Measurements from ENCODE around the gene FBLN1.
"Not testable (repeated sequence)": the region's sequence is repeated elsewhere in the genome, so short reads cannot be mapped to it uniquely, and the experiment has no call there.

The FBLN1 gene

GRCh38 chr22:45557926-45558325, 55.2 kb downstream of the FBLN1 start:
- H3K9me3 ChIP-seq (ENCODE audit: control insufficient read depth, insufficient read depth, low read depth, low read length); CTCF ChIA-PET; H3K4me3 ChIP-seq (ENCODE audit: low read depth, low read length); H3K27ac ChIP-seq (ENCODE audit: extremely low read depth, low read depth, low read length); POLR2A ChIA-PET; H3K4me1 ChIP-seq (ENCODE audit: control insufficient read depth, insufficient read depth, low read length): not testable (repeated sequence)
- peaks cover 0 to 57% of the 10 kb centered on the region in 2 experiments; a peak in 1 of 3 replicates for H3K36me3 ChIP-seq (ENCODE audit: control insufficient read depth in 2 of 2, insufficient read depth in 1 of 2, low read length in 2 of 2)

DNA sequence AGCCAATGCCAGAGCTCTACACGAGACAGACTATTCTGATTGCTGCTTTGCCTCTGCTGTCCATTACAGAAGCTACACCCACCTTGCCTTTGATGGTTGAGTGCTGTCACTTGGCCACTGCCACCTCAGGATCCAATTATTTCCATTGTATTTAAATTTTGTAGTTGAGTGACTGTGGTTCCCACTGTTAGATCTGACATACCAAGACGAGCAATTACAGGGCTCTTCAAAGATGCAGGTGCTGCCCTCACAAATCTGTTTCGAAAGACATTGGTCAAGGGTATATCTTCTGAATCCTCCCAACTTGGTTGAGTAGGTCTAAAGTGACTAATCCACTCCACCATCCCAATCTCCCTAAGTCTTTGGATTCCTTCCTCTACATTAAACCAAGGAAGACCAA, 57.4 kb downstream of the FBLN1 start:
- H3K4me3 ChIP-seq (ENCODE audit: low read depth, low read length); H3K4me1 ChIP-seq (ENCODE audit: control insufficient read depth, insufficient read depth, low read length); POLR2A ChIA-PET; H3K9me3 ChIP-seq (ENCODE audit: control insufficient read depth, insufficient read depth, low read depth, low read length); H3K27ac ChIP-seq (ENCODE audit: extremely low read depth, low read depth, low read length): not testable (repeated sequence)
- peak; percentile 99 for TF ChIP-seq ZNF302 (tag by site-specific recombination; IDR thresholded peaks at IDR 0.05; ENCODE audit: low read depth)
- peak; percentile 38; the same call in 1 of the 2 replicates for TF ChIP-seq TRIM28 (IDR thresholded peaks at IDR 0.05; ENCODE audit: borderline replicate concordance, low read length)
- peaks cover 0 to 58% of the 10 kb centered on the region in 2 experiments; a peak in 1 of 3 replicates for H3K36me3 ChIP-seq (ENCODE audit: control insufficient read depth in 2 of 2, insufficient read depth in 1 of 2, low read length in 2 of 2)
- CTCF ChIA-PET: interaction anchor here (0.9 kb wide), 1 partner anchor 424 kb away, joined by 3 read pairs; no protein-coding TSS in a partner anchor

GRCh38 chr22:45560761-45561160, 58.1 kb downstream of the FBLN1 start:
- POLR2A ChIA-PET; H3K27ac ChIP-seq (ENCODE audit: extremely low read depth, low read depth, low read length); H3K4me1 ChIP-seq (ENCODE audit: control insufficient read depth, insufficient read depth, low read length); H3K9me3 ChIP-seq (ENCODE audit: control insufficient read depth, insufficient read depth, low read depth, low read length); H3K4me3 ChIP-seq (ENCODE audit: low read depth, low read length): not testable (repeated sequence)
- peaks cover 0 to 56% of the 10 kb centered on the region in 2 experiments; a peak in 1 of 3 replicates for H3K36me3 ChIP-seq (ENCODE audit: control insufficient read depth in 2 of 2, insufficient read depth in 1 of 2, low read length in 2 of 2)
- CTCF ChIA-PET: interaction anchor here (0.9 kb wide), 1 partner anchor 424 kb away, joined by 3 read pairs; no protein-coding TSS in a partner anchor

- H3K4me1 ChIP-seq (ENCODE audit: control insufficient read depth, insufficient read depth, low read length): no peaks in the 10 kb centered on the region
- no peak for TF ChIP-seq ZNF830 (tag by site-specific recombination; IDR thresholded peaks at IDR 0.05; ENCODE audit: low read depth)
- TF ChIP-seq ZNF416 (tag by site-specific recombination; IDR thresholded peaks at IDR 0.05): no peak
- no peak for TF ChIP-seq ZNF660 (tag by site-specific recombination; IDR thresholded peaks at IDR 0.05)
- no peak for TF ChIP-seq GFI1B (tag by site-specific recombination; IDR thresholded peaks at IDR 0.05)
- TF ChIP-seq ZNF654 (tag by site-specific recombination; IDR thresholded peaks at IDR 0.05; ENCODE audit: low read depth): no peak
- CTCF ChIA-PET: interaction anchor here (5.4 kb wide), 1 partner anchor 8 kb away, joined by 21 read pairs; no protein-coding TSS in a partner anchor
- H3K27ac ChIP-seq (ENCODE audit: extremely low read depth, low read depth, low read length): no peak overlapping the region
- no peak overlapping the region for H3K4me3 ChIP-seq (ENCODE audit: low read depth, low read length)
- POLR2A ChIA-PET: no interaction called here
- H3K9me3 ChIP-seq (ENCODE audit: control insufficient read depth, insufficient read depth, low read depth, low read length): no peaks in the 10 kb centered on the region
- H3K36me3 ChIP-seq (ENCODE audit: control insufficient read depth in 2 of 2, insufficient read depth in 1 of 2, low read length in 2 of 2): peaks cover 0 to 44% of the 10 kb centered on the region in 2 experiments; a peak in 1 of 3 replicates
Observed at GRCh38 chr22:45562102-45562501, 59.4 kb downstream of the FBLN1 start.

DNA sequence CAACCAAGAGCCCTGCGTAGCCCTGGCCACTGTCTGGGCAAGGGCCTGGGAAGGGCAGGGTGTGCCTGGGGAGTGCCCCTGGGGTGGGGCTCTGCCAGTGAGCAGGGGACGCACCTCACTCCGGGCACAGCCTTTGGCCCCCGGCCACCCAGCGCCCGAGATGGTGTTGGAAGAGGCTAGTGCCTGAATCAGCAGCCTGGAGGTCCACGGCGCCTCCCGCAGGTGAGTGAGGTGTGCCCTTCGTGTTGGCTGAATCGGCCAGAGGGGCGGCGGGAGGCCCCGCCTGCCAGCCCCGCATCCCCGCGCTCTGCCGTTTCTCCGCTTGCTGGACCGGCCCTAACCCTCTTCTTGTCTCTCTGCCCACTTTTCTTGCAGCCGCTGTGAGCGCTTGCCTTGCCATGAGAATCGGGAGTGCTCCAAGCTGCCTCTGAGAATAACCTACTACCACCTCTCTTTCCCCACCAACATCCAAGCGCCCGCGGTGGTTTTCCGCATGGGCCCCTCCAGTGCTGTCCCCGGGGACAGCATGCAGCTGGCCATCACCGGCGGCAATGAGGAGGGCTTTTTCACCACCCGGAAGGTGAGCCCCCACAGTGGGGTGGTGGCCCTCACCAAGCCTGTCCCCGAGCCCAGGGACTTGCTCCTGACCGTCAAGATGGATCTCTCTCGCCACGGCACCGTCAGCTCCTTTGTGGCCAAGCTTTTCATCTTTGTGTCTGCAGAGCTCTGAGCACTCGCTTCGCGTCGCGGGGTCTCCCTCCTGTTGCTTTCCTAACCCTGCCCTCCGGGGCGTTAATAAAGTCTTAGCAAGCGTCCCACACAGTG, 60.1 kb downstream of the FBLN1 start:
- Histone ChIP-seq H3K4me3 (ENCODE audit: low read depth, low read length) (no peak overlapping the region), H3K36me3 (ENCODE audit: control insufficient read depth in 2 of 2, insufficient read depth in 1 of 2, low read length in 2 of 2) (peaks cover 0 to 38% of the 10 kb centered on the region in 2 experiments; a peak in 1 of 3 replicates), H3K27ac (ENCODE audit: extremely low read depth, low read depth, low read length) (no peak overlapping the region), H3K9me3 (ENCODE audit: control insufficient read depth, insufficient read depth, low read depth, low read length) (no peaks in the 10 kb centered on the region), H3K4me1 (ENCODE audit: control insufficient read depth, insufficient read depth, low read length) (no peaks in the 10 kb centered on the region)
- no peak for TF ChIP-seq ZBTB1 (tag by site-specific recombination; IDR thresholded peaks at IDR 0.05)
- TF ChIP-seq ZNF585B (tag by site-specific recombination; IDR thresholded peaks at IDR 0.05): no peak
- TF ChIP-seq ZNF571 (tag by site-specific recombination; IDR thresholded peaks at IDR 0.05): no peak
- no peak for TF ChIP-seq ZNF473 (tag by site-specific recombination; IDR thresholded peaks at IDR 0.05)
- no peak for TF ChIP-seq HOXC10 (CRISPR knock-in tag; IDR thresholded peaks at IDR 0.05)
- no peak for TF ChIP-seq ZSCAN23 (tag by site-specific recombination; IDR thresholded peaks at IDR 0.05)
- TF ChIP-seq ZNF132 (tag by site-specific recombination; IDR thresholded peaks at IDR 0.05; ENCODE audit: borderline replicate concordance): no peak
- no peak for TF ChIP-seq ZNF701 (tag by site-specific recombination; IDR thresholded peaks at IDR 0.05)
- TF ChIP-seq ZNF777 (tag by site-specific recombination; IDR thresholded peaks at IDR 0.05; ENCODE audit: borderline replicate concordance): no peak
- no peak for TF ChIP-seq ZNF221 (tag by site-specific recombination; IDR thresholded peaks at IDR 0.05; ENCODE audit: borderline replicate concordance)
- POLR2A ChIA-PET: no interaction called here
- CTCF ChIA-PET: interaction anchor here (2.3 to 5.4 kb wide), 2 partner anchors 9 to 15 kb away, joined by 9 to 21 read pairs; no protein-coding TSS in a partner anchor

Measured in HEK293 (cell line).